ENCODE measurements around the gene CMKLR1.

The CMKLR1 gene

DNA sequence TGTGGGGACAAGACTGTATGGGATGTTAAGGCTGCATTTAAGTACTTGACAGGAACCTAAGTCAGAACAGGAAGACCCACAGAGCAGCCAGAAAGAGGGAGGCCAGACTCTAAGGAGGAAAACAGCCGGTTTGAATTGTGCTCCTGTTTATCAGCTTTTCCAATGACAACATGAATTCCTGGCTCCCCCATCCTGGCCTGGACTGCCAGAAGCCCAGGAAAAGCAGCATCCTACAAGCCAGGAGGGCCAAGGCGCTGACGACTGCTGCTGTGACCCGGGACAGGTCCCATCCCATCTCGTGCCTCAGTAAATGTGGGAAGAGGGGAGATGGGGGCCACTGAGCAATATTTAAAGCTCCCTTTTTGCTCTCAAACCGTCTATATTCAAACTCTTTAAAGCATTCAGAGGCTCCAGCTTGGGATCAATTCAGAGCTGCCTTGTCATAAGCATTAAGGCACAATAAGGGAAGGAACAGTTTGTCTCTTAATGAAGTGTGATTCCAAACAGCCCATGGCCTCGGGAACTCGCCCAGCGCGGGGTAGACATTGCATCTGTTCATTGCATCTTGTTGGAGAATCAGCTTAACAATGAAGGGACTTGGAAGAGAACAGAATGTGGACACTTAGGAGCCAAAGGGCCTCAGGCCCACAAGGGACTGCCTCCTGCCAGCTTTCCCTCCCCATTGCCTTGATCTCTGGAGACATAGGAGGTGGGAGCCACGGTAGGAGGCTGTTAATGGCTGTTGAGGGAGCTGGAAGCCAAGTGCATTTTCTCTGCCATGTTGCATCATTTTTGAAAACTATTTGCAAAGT lies 49.6 kb downstream of the CMKLR1 start:
- Histone ChIP-seq H2AFZ (ENCODE audit: low read depth, low read length) (no peak overlapping the region), H3K9me3 (ENCODE audit: insufficient read depth, low read length, severe bottlenecking) (no peaks in the 10 kb centered on the region), H3K27ac (ENCODE audit: low read length) (no peak overlapping the region), H3K4me1 (ENCODE audit: insufficient read depth, low read length) (no peaks in the 10 kb centered on the region), H3K4me3 (ENCODE audit: low read depth in 1 of 2, low read length in 2 of 2) (no peak overlapping the region), H3K27me3 (ENCODE audit: insufficient read depth, low read length, poor library complexity) (peaks cover 4% of the 10 kb centered on the region), H3K4me2 (ENCODE audit: insufficient read depth, low read length) (no peak overlapping the region), H3K9ac (ENCODE audit: low read depth, low read length) (no peak overlapping the region), H3K36me3 (ENCODE audit: insufficient read depth, low read length) (no peaks in the 10 kb centered on the region), H4K20me1 (ENCODE audit: insufficient read depth, low read length) (no peaks in the 10 kb centered on the region), H3K79me2 (ENCODE audit: insufficient read depth, low read length) (no peaks in the 10 kb centered on the region)
- ATAC-seq (ENCODE audit: insufficient read depth, low read depth) (no peak), DNase-seq (no peak)
- TF ChIP-seq, protein P1, sequence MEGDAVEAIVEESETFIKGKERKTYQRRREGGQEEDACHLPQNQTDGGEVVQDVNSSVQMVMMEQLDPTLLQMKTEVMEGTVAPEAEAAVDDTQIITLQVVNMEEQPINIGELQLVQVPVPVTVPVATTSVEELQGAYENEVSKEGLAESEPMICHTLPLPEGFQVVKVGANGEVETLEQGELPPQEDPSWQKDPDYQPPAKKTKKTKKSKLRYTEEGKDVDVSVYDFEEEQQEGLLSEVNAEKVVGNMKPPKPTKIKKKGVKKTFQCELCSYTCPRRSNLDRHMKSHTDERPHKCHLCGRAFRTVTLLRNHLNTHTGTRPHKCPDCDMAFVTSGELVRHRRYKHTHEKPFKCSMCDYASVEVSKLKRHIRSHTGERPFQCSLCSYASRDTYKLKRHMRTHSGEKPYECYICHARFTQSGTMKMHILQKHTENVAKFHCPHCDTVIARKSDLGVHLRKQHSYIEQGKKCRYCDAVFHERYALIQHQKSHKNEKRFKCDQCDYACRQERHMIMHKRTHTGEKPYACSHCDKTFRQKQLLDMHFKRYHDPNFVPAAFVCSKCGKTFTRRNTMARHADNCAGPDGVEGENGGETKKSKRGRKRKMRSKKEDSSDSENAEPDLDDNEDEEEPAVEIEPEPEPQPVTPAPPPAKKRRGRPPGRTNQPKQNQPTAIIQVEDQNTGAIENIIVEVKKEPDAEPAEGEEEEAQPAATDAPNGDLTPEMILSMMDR (IDR thresholded peaks at IDR 0.05; ENCODE audit: borderline replicate concordance, extremely low read depth, low read length, poor library complexity, severe bottlenecking), result no peak
- TF ChIP-seq EZH2 (IDR thresholded peaks at IDR 0.05; ENCODE audit: borderline replicate concordance, low read depth, low read length, severe bottlenecking), result no peak

DNA sequence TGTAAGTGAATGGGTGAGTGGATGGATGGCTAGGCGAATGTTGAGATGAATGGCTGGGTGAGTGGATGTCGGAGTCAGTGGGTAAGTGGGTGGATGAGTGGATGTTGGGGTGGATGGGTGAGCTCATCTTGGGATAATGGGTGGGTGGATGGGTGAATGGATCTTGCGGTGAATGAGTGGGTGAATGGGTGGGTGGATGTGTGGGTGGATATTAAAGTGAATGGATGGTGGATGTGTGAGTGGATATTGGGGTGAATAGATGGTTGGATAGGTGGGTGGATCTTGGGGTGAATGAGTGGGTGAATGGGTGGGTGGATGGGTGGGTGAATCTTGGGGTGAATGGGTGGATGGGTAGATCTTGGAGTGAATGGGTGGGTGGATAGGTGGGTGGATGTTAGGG lies 51.9 kb downstream of the CMKLR1 start:
- Histone ChIP-seq H3K4me2 (ENCODE audit: insufficient read depth, low read length) (no peak overlapping the region), H3K4me1 (ENCODE audit: insufficient read depth, low read length) (no peaks in the 10 kb centered on the region), H3K4me3 (ENCODE audit: low read depth in 1 of 2, low read length in 2 of 2) (no peak overlapping the region), H3K27me3 (ENCODE audit: insufficient read depth, low read length, poor library complexity) (no peaks in the 10 kb centered on the region), H3K79me2 (ENCODE audit: insufficient read depth, low read length) (no peaks in the 10 kb centered on the region), H3K27ac (ENCODE audit: low read length) (no peak overlapping the region), H4K20me1 (ENCODE audit: insufficient read depth, low read length) (no peaks in the 10 kb centered on the region), H3K9ac (ENCODE audit: low read depth, low read length) (no peak overlapping the region), H2AFZ (ENCODE audit: low read depth, low read length) (no peak overlapping the region), H3K36me3 (ENCODE audit: insufficient read depth, low read length) (no peaks in the 10 kb centered on the region), H3K9me3 (ENCODE audit: insufficient read depth, low read length, severe bottlenecking) (no peaks in the 10 kb centered on the region)
- TF ChIP-seq EZH2 (IDR thresholded peaks at IDR 0.05; ENCODE audit: borderline replicate concordance, low read depth, low read length, severe bottlenecking), result no peak
- TF ChIP-seq, protein P1 (IDR thresholded peaks at IDR 0.05; ENCODE audit: borderline replicate concordance, extremely low read depth, low read length, poor library complexity, severe bottlenecking), result no peak
- no peak for ATAC-seq (ENCODE audit: insufficient read depth, low read depth)
- DNase-seq, result no peak

DNA sequence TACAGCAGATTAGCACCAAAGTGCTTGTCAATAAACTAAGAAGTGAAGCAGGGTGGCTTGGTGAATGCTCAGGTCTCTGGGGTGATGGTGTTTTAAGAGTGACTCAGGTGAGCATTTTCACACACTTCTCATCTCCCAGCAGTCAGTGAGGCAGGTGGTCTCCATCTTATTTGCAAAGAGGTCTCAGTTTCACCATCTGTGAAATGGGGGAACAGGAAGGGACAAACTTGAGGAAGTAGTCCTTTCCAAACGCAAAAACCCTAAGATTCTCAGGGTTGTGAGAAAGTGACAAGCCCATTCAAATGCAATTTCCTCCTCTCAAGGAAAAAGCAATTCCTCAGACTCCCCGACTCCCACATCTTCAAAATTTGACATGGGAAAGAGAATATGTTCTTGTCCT lies 54.1 kb downstream of the CMKLR1 start:
- Histone ChIP-seq H3K9me3 (ENCODE audit: insufficient read depth, low read length, severe bottlenecking) (no peaks in the 10 kb centered on the region), H2AFZ (ENCODE audit: low read depth, low read length) (no peak overlapping the region), H3K79me2 (ENCODE audit: insufficient read depth, low read length) (no peaks in the 10 kb centered on the region), H3K27ac (ENCODE audit: low read length) (no peak overlapping the region), H3K9ac (ENCODE audit: low read depth, low read length) (no peak overlapping the region), H3K4me3 (ENCODE audit: low read depth in 1 of 2, low read length in 2 of 2) (no peak overlapping the region), H4K20me1 (ENCODE audit: insufficient read depth, low read length) (no peaks in the 10 kb centered on the region), H3K4me2 (ENCODE audit: insufficient read depth, low read length) (no peak overlapping the region), H3K27me3 (ENCODE audit: insufficient read depth, low read length, poor library complexity) (no peaks in the 10 kb centered on the region), H3K36me3 (ENCODE audit: insufficient read depth, low read length) (no peaks in the 10 kb centered on the region), H3K4me1 (ENCODE audit: insufficient read depth, low read length) (no peaks in the 10 kb centered on the region)
- ATAC-seq (ENCODE audit: insufficient read depth, low read depth), result no peak
- no peak for TF ChIP-seq EZH2 (IDR thresholded peaks at IDR 0.05; ENCODE audit: borderline replicate concordance, low read depth, low read length, severe bottlenecking)
- TF ChIP-seq, protein P1 (IDR thresholded peaks at IDR 0.05; ENCODE audit: borderline replicate concordance, extremely low read depth, low read length, poor library complexity, severe bottlenecking), result no peak
- DNase-seq, result no peak

Measured in DND-41 (cell line).